GM21526 (cell line): Measurements from ENCODE around the gene SRSF11.
A peak's percentile ranks its signal among the peaks of the same experiment; 100 is the strongest.
"Not testable (repeated sequence)": the region's sequence is repeated elsewhere in the genome, so short reads cannot be mapped to it uniquely, and the experiment has no call there.

Source experiments
- ATAC-seq: cut with Tn5 transposase; IDR thresholded peaks from one replicate; pipeline ENCODE4 v1.9.1; 2021; ENCODE audit warnings: moderate library complexity; ENCODE audit not compliant: unreplicated experiment, low FRiP score

The SRSF11 gene

GRCh38 chr1:70221238-70222121 lies at the start of gene SRSF11:
SRSF11 (plus strand) TSS chr1:70221380; CDS start chr1:70221637, 257 bp downstream.
- peak; percentile 90 for ATAC-seq

GRCh38 chr1:70171512-70171911 lies 49.7 kb upstream of the SRSF11 start:
- no peak for ATAC-seq

- ATAC-seq, result not testable (repeated sequence)
Observed at GRCh38 chr1:70185181-70185580, 36.0 kb upstream of the SRSF11 start.

GRCh38 chr1:70188522-70188921 lies 32.7 kb upstream of the SRSF11 start:
- ATAC-seq, result no peak

GRCh38 chr1:70190180-70190579 lies 31.0 kb upstream of the SRSF11 start:
- no peak for ATAC-seq

- ATAC-seq, result not testable (repeated sequence)
Observed at GRCh38 chr1:70192446-70192845, 28.7 kb upstream of the SRSF11 start.

GRCh38 chr1:70194601-70195000 lies 26.6 kb upstream of the SRSF11 start:
- ATAC-seq, result no peak

GRCh38 chr1:70195342-70195741 lies 25.8 kb upstream of the SRSF11 start:
- no peak for ATAC-seq

- no peak for ATAC-seq
Observed at GRCh38 chr1:70196333-70196732, 24.8 kb upstream of the SRSF11 start.

- ATAC-seq, result no peak
Observed at GRCh38 chr1:70200065-70200464, 21.1 kb upstream of the SRSF11 start.

- ATAC-seq, result no peak
Observed at GRCh38 chr1:70202173-70202758, 18.9 kb upstream of the SRSF11 start.

- no peak for ATAC-seq
Observed at GRCh38 chr1:70204139-70204538, 17.0 kb upstream of the SRSF11 start.

- ATAC-seq, result no peak
Observed at GRCh38 chr1:70204600-70204999, 16.6 kb upstream of the SRSF11 start.

GRCh38 chr1:70205071-70205433 lies 16.1 kb upstream of the SRSF11 start:
- peak; percentile 37 for ATAC-seq

- peak; percentile 75 for ATAC-seq
Observed at GRCh38 chr1:70205434-70206118, 15.6 kb upstream of the SRSF11 start, which contains the start of gene LRRC40. LRRC40 (minus strand) TSS chr1:70205579; CDS start chr1:70205540, 39 bp downstream.

- not testable (repeated sequence) for ATAC-seq
Observed at GRCh38 chr1:70206833-70207232, 14.3 kb upstream of the SRSF11 start.

- no peak for ATAC-seq
Observed at GRCh38 chr1:70207492-70207891, 13.7 kb upstream of the SRSF11 start.

GRCh38 chr1:70208292-70208691 lies 12.9 kb upstream of the SRSF11 start:
- ATAC-seq, result no peak

- ATAC-seq, result no peak
Observed at GRCh38 chr1:70210820-70211219, 10.4 kb upstream of the SRSF11 start.

- no peak for ATAC-seq
Observed at GRCh38 chr1:70211541-70211940, 9.6 kb upstream of the SRSF11 start.

GRCh38 chr1:70220015-70220414 lies 1.2 kb upstream of the SRSF11 start:
- no peak for ATAC-seq
